ENCODE measurements around the gene KRI1.

DNA sequence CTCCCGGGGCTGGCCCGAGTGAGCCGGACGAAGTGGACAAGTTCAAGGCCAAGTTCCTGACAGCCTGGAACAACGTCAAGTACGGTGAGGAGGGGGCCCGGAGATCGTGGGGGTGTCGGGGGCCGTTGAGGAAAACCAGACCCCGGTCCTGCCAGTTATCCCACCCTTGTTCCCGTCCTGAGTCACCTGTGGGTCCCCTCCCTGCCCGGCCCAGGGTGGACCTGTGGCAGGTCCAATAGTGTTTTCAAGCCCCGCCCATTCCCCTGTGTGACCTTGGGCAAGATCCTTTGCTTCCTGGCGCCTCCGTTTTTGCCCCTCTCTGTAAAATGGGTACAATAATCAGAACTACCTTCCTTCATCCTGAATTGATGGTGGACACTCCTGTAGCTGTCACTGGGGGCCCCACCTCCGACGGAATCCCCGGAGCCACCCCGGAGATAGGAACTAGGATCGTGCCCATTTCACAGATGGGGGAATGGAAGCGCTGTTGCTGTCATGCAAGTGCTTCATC, 21.5 kb downstream of the KRI1 start:
- no peak for TF ChIP-seq CTCF (IDR thresholded peaks at IDR 0.05)
- no peak for TF ChIP-seq ZFX (IDR thresholded peaks at IDR 0.05; ENCODE audit: borderline replicate concordance)
